Aorta (tissue), 5 donors: ENCODE results near the gene MUC5AC. TPM values are rescaled to one million over a fixed set of nuclear protein-coding genes. Genes with fewer than 3 reads are reported as not detected.

Experiments
- ATAC-seq: fragments of 200-7000 bp; cut with Tn5 transposase; one replicate; pipeline ENCODE4 v1.9.1; 2022; ENCODE audit warnings: moderate library complexity; ENCODE audit not compliant: low FRiP score
- DNase-seq, 2 donors: peaks; one replicate each; pipeline ENCODE4 v3.0.0-alpha.2; 2020
- H3K27ac ChIP-seq, 2 donors: one replicate each; pipeline ENCODE4 v1.5.1; 2013; ENCODE audit warnings: low read length in 2 of 2, mild to moderate bottlenecking in 2 of 2, moderate library complexity in 2 of 2, control low read depth in 1 of 2, inconsistent platforms in 1 of 2, low read depth in 1 of 2
- H3K27me3 ChIP-seq, 2 donors: one replicate each; pipeline ENCODE4 v1.6.1; 2013; ENCODE audit warnings: control low read depth in 1 of 2, low read length in 1 of 2, mild to moderate bottlenecking in 1 of 2, moderate library complexity in 1 of 2; ENCODE audit not compliant: insufficient read depth in 2 of 2, control insufficient read depth in 1 of 2
- H3K36me3 ChIP-seq, 2 donors: one replicate each; pipeline ENCODE4 v1.6.1; 2013; ENCODE audit warnings: control low read depth in 1 of 2, low read length in 1 of 2, mild to moderate bottlenecking in 1 of 2; ENCODE audit not compliant: insufficient read depth in 2 of 2, control insufficient read depth in 1 of 2
- H3K4me1 ChIP-seq, 2 donors: one replicate each; pipeline ENCODE4 v1.6.1; 2013; ENCODE audit warnings: low read length in 2 of 2, control low read depth in 1 of 2, mild to moderate bottlenecking in 1 of 2, moderate library complexity in 1 of 2; ENCODE audit not compliant: insufficient read depth in 2 of 2, control insufficient read depth in 1 of 2
- H3K4me3 ChIP-seq, 2 donors: one replicate each; pipeline ENCODE4 v1.5.1; 2013; ENCODE audit warnings: low read length in 2 of 2, control low read depth in 1 of 2, mild to moderate bottlenecking in 1 of 2
- H3K9me3 ChIP-seq: one replicate; pipeline ENCODE4 v1.6.1; 2013; ENCODE audit warnings: mild to moderate bottlenecking, low read length; ENCODE audit not compliant: control insufficient read depth
- WGBS, 2 donors: extraction: QIAGEN DNeasy Blood & Tissue Kit; methylation state at CpG; one replicate each; pipeline ENCODE4 v1.1.7; 2013; 5-methylcytosine and 5-hydroxymethylcytosine counted together
- intact Hi-C, 2 donors: fragments of 100-400 bp; cut with DNase I; formaldehyde crosslinking; loops; one replicate each; pipeline versions ENCODE4 v1.14.2 to v1.15.0; 2022
- polyA plus RNA-seq, 2 donors: library from polyadenylated mRNA; stranded (reverse); fragments of 200-250 nt; gene quantifications; one replicate each; pipeline ENCODE4 v1.2.3, GENCODE V29; 2013
- total RNA-seq, 2 donors: library from RNA; stranded (reverse); fragmentation: NEBNext Ultra II Directional; extraction: Animal tissue kit (Norgen Biotek cat#: 25700); gene quantifications; one replicate each; pipeline ENCODE4 v1.2.1, GENCODE V29; 2021
- donor health status: healthy with polysubstance abuse.
- donor health status: Bipolar disorder and iron deficiency.
- donor health status: DM: no; HTN: no; CAD: no.
- donor health status: DM: no; HTN: no; CAD: no.
- donor health status: DM: yes; HTN: yes; CAD: no.

Gene MUC5AC
- total and polyA plus RNA-seq, 4 donors: 0.05 TPM; not detected in 3

GRCh38 chr11:1235306-1235900 lies 77.7 kb downstream of the MUC5AC start:
- ATAC-seq: no peak

DNA sequence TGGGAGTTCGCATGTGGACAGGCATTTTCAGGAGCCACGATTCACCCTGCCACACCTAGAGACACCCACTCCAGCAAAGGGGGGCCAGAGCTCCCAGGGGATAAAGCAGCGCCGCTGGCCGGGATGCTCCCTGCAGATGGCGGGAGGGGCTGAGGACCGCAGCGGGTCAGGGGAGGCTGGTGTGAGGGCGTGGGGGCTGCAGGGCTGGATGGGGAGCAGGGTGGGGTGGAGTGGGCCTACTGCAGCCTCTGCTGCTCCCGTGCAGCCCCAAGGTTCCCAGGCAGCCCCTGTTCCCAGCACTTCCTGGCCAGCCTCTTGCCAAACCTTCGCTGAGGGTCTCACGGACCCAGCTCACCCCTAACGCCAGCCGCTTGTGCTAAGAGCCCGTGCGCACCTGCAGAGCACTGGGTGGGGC lies 78.2 kb downstream of the MUC5AC start:
- Histone ChIP-seq H3K9me3 (no peaks in the 10 kb centered on the region), H3K36me3 (no peaks in the 10 kb centered on the region), H3K4me3 (no peak overlapping the region), H3K27me3 (no peaks in the 10 kb centered on the region), H3K4me1 (no peaks in the 10 kb centered on the region), H3K27ac (no peak overlapping the region)
- DNase-seq: peak in 1 of 2 donors; percentile 72
- 76 to 78% methylated on average over 15 to 16 of the region's 16 CpGs for WGBS, 2 donors
- ATAC-seq: no peak
- intact Hi-C loops: no loop called here

More at GRCh38 chr11:1235306-1235900, 77.7 kb downstream of the MUC5AC start:
- Histone ChIP-seq H3K27me3 (no peaks in the 10 kb centered on the region), H3K9me3 (no peaks in the 10 kb centered on the region), H3K36me3 (no peaks in the 10 kb centered on the region), H3K4me3 (no peak overlapping the region), H3K4me1 (no peaks in the 10 kb centered on the region), H3K27ac (no peak overlapping the region)
- DNase-seq: no peak
- WGBS, 2 donors: 71 to 80% methylated on average over 23 of the region's 23 CpGs
- intact Hi-C loops: no loop called here

DNA sequence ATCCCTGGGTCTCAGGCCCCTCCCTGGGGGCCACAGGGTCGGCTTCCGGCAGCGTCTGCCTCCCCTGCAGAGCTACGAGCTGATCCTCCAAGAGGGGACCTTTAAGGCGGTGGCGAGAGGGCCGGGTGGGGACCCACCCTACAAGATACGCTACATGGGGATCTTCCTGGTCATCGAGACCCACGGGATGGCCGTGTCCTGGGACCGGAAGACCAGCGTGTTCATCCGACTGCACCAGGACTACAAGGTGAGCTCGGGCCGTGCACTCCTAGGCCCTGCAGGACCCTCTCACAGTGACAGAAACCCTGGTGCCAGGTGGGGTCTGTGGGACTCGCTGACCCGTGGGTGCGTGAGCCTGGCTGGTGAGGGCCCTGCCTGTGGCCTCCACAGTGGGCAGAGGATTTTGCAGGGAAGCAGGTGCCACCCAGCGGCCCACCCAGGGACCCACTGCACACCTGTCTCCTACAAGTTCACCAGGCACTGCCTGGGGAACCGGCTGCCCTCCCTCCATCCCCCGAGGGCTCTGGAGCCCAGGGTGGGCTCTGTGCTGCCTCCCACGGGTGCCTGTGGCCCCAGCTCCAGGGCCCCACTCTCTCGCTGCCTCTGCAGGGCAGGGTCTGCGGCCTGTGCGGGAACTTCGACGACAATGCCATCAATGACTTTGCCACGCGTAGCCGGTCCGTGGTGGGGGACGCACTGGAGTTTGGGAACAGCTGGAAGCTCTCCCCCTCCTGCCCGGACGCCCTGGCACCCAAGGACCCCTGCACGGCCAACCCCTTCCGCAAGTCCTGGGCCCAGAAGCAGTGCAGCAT lies 78.8 kb downstream of the MUC5AC start:
- 89% methylated on average over 36 to 37 of the region's 37 CpGs for WGBS, 2 donors
- H3K27me3 ChIP-seq: no peaks in the 10 kb centered on the region
- no peak overlapping the region for H3K4me3 ChIP-seq
- ATAC-seq (no peak), DNase-seq (peak; percentile 41 to 70)
- intact Hi-C loops: no loop called here
- no peaks in the 10 kb centered on the region for H3K36me3 ChIP-seq
- no peaks in the 10 kb centered on the region for H3K9me3 ChIP-seq
- H3K4me1 ChIP-seq: no peaks in the 10 kb centered on the region
- no peak overlapping the region for H3K27ac ChIP-seq

DNA sequence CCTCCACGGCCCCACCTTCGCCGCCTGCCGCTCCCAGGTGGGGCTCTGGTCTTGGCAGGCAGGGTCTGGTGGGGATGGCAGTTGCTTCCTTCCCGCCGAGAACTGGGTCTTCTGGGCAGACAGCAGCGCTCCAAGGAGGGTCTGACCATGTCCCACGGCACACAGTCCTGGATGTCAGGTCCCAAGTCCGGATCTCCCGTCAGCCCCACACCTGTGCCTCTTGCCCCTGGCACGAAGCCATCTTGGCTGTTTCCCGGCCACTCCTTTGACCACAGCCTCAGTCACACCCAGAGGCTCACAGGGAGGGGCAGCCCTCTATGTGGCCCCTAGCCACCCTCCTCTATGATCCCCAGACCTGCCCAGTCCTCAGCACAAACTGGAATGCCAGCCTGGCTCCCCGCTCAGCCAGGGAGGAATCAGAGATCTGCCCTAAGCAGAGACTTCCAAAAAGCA lies 79.4 kb downstream of the MUC5AC start:
- DNase-seq: peak; percentile 34 to 68
- intact Hi-C loops: no loop called here
- Histone ChIP-seq H3K9me3 (no peaks in the 10 kb centered on the region), H3K27me3 (no peaks in the 10 kb centered on the region), H3K4me1 (no peaks in the 10 kb centered on the region), H3K36me3 (no peaks in the 10 kb centered on the region), H3K4me3 (no peak overlapping the region), H3K27ac (no peak overlapping the region)
- ATAC-seq: no peak
- 80 to 86% methylated on average over 13 of the region's 13 CpGs for WGBS, 2 donors

GRCh38 chr11:1237851-1238250 lies 80.1 kb downstream of the MUC5AC start:
- H3K4me1 ChIP-seq: no peaks in the 10 kb centered on the region
- DNase-seq (peak in 1 of 2 donors; percentile 73), ATAC-seq (no peak)
- 76 to 88% methylated on average over 10 of the region's 10 CpGs for WGBS, 2 donors
- no peak overlapping the region for H3K27ac ChIP-seq
- H3K4me3 ChIP-seq: no peak overlapping the region
- H3K9me3 ChIP-seq: no peaks in the 10 kb centered on the region
- no peaks in the 10 kb centered on the region for H3K36me3 ChIP-seq
- intact Hi-C loops: no loop called here
- H3K27me3 ChIP-seq: no peaks in the 10 kb centered on the region

GRCh38 chr11:1238767-1239595 lies 81.2 kb downstream of the MUC5AC start:
- no peaks in the 10 kb centered on the region for H3K4me1 ChIP-seq
- no peak overlapping the region for H3K27ac ChIP-seq
- 64 to 66% methylated on average over 34 of the region's 34 CpGs for WGBS, 2 donors
- H3K9me3 ChIP-seq: no peaks in the 10 kb centered on the region
- DNase-seq: no peak
- H3K36me3 ChIP-seq: no peaks in the 10 kb centered on the region
- intact Hi-C loops: no loop called here
- H3K4me3 ChIP-seq: no peak overlapping the region
- H3K27me3 ChIP-seq: no peaks in the 10 kb centered on the region
- ATAC-seq: no peak

- Histone ChIP-seq H3K36me3 (no peaks in the 10 kb centered on the region), H3K9me3 (no peaks in the 10 kb centered on the region), H3K4me3 (no peak overlapping the region), H3K27ac (no peak overlapping the region), H3K4me1 (no peaks in the 10 kb centered on the region), H3K27me3 (no peaks in the 10 kb centered on the region)
- ATAC-seq (peak; percentile 6), DNase-seq (no peak)
- intact Hi-C loops: no loop called here
- WGBS, 2 donors: 87 to 88% methylated on average over 23 of the region's 23 CpGs
These were observed 81.9 kb downstream of the MUC5AC start for GRCh38 chr11:1239596-1240205.

DNA sequence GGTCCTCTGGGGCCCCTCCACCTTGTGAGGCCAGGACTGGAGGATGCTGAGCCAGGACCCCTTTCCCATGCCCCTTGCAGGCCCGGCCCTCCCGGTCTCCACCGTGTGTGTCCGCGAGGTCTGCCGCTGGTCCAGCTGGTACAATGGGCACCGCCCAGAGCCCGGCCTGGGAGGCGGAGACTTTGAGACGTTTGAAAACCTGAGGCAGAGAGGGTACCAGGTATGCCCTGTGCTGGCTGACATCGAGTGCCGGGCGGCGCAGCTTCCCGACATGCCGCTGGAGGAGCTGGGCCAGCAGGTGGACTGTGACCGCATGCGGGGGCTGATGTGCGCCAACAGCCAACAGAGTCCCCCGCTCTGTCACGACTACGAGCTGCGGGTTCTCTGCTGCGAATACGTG lies 83.0 kb downstream of the MUC5AC start:
- DNase-seq (no peak), ATAC-seq (no peak)
- 95 to 96% methylated on average over 25 of the region's 25 CpGs for WGBS, 2 donors
- H3K4me3 ChIP-seq: no peak overlapping the region
- H3K9me3 ChIP-seq: no peaks in the 10 kb centered on the region
- intact Hi-C loops: no loop called here
- H3K36me3 ChIP-seq: no peaks in the 10 kb centered on the region
- no peaks in the 10 kb centered on the region for H3K4me1 ChIP-seq
- no peak overlapping the region for H3K27ac ChIP-seq
- H3K27me3 ChIP-seq: no peaks in the 10 kb centered on the region
